ENCODE measurements around the gene PTPRU.

The PTPRU gene

GRCh38 chr1:29320156-29320940, 84.0 kb downstream of the PTPRU start:
- no peak for DNase-seq

- DNase-seq, result no peak
These were observed 84.9 kb downstream of the PTPRU start for GRCh38 chr1:29321176-29321575.

GRCh38 chr1:29322147-29322694, 85.9 kb downstream of the PTPRU start:
- no peak for DNase-seq

GRCh38 chr1:29322861-29323585, 86.7 kb downstream of the PTPRU start:
- no peak for DNase-seq

- DNase-seq, result no peak
These were observed 87.3 kb downstream of the PTPRU start for GRCh38 chr1:29323636-29324035.

- DNase-seq, result no peak
These were observed 87.9 kb downstream of the PTPRU start for GRCh38 chr1:29324202-29324601.

- no peak for DNase-seq
These were observed 88.5 kb downstream of the PTPRU start for GRCh38 chr1:29324771-29325351.

- DNase-seq, result no peak
These were observed 89.4 kb downstream of the PTPRU start for GRCh38 chr1:29325675-29326074.

GRCh38 chr1:29326123-29326522, 89.8 kb downstream of the PTPRU start:
- DNase-seq, result no peak

GRCh38 chr1:29327223-29327935, 91.1 kb downstream of the PTPRU start:
- no peak for DNase-seq

- no peak for DNase-seq
These were observed 92.9 kb downstream of the PTPRU start for GRCh38 chr1:29329022-29329775.

GRCh38 chr1:29330089-29330488, 93.8 kb downstream of the PTPRU start:
- DNase-seq, result no peak

- DNase-seq, result no peak
These were observed 94.5 kb downstream of the PTPRU start for GRCh38 chr1:29330856-29331255.

- no peak for DNase-seq
These were observed 95.0 kb downstream of the PTPRU start for GRCh38 chr1:29331309-29331708.

- no peak for DNase-seq
These were observed 95.4 kb downstream of the PTPRU start for GRCh38 chr1:29331729-29332128.

- no peak for DNase-seq
These were observed 95.9 kb downstream of the PTPRU start for GRCh38 chr1:29332204-29332603.

- DNase-seq, result no peak
These were observed 96.7 kb downstream of the PTPRU start for GRCh38 chr1:29333008-29333407.

GRCh38 chr1:29335573-29335972, 99.3 kb downstream of the PTPRU start:
- DNase-seq, result no peak

GRCh38 chr1:29338908-29339575, 102.7 kb downstream of the PTPRU start:
- no peak for DNase-seq

GRCh38 chr1:29341936-29342335, 105.6 kb downstream of the PTPRU start:
- DNase-seq, result no peak

- no peak for DNase-seq
These were observed 106.0 kb downstream of the PTPRU start for GRCh38 chr1:29342351-29342750.

- no peak for DNase-seq
These were observed 106.7 kb downstream of the PTPRU start for GRCh38 chr1:29342983-29343382.
